HG03558 (cell line): ENCODE measurements around the gene CNR1.

Experiments
- ATAC-seq: cut with Tn5 transposase; IDR thresholded peaks from one replicate; pipeline ENCODE4 v1.9.1; 2021; ENCODE audit warnings: moderate number of reproducible peaks; ENCODE audit not compliant: unreplicated experiment; ENCODE audit errors: extremely low read depth

CNR1 gene

GRCh38 chr6:88144637-88145297 is 21.4 kb downstream of the CNR1 start:
- no peak for ATAC-seq

GRCh38 chr6:88143421-88144157 is 22.6 kb downstream of the CNR1 start:
- ATAC-seq: no peak

GRCh38 chr6:88142297-88142668 is 23.9 kb downstream of the CNR1 start:
- ATAC-seq: no peak

GRCh38 chr6:88141561-88142296 is 24.4 kb downstream of the CNR1 start:
- ATAC-seq: peak; percentile 92

- no peak for ATAC-seq
Observed at GRCh38 chr6:88137915-88138314, 28.2 kb downstream of the CNR1 start.

GRCh38 chr6:88135578-88136114 is 30.5 kb downstream of the CNR1 start:
- peak; percentile 77 for ATAC-seq

GRCh38 chr6:88134575-88134974 is 31.6 kb downstream of the CNR1 start:
- no peak for ATAC-seq

- ATAC-seq: no peak
Observed at GRCh38 chr6:88133718-88134117, 32.4 kb downstream of the CNR1 start.

- ATAC-seq: no peak
Observed at GRCh38 chr6:88124925-88125557, 41.1 kb downstream of the CNR1 start.

GRCh38 chr6:88120635-88121034 is 45.5 kb downstream of the CNR1 start:
- ATAC-seq: no peak

GRCh38 chr6:88119769-88120168 is 46.4 kb downstream of the CNR1 start:
- ATAC-seq: no peak

GRCh38 chr6:88116276-88116675 is 49.9 kb downstream of the CNR1 start:
- no peak for ATAC-seq

- ATAC-seq: no peak
Observed at GRCh38 chr6:88115307-88115706, 50.8 kb downstream of the CNR1 start.

- no peak for ATAC-seq
Observed at GRCh38 chr6:88114838-88115237, 51.3 kb downstream of the CNR1 start.

- no peak for ATAC-seq
Observed at GRCh38 chr6:88111991-88112390, 54.2 kb downstream of the CNR1 start.

GRCh38 chr6:88107241-88107640 is 58.9 kb downstream of the CNR1 start:
- ATAC-seq: no peak

GRCh38 chr6:88105741-88106340 is 60.3 kb downstream of the CNR1 start:
- no peak for ATAC-seq
